NCI-H2107 treated with DMSO at 0.1 percent for 48 hours (cell line): ENCODE results near the gene EPHA10.
"Not testable (repeated sequence)": the region's sequence is repeated elsewhere in the genome, so short reads cannot be mapped to it uniquely, and the experiment has no call there.

ENCODE experiments used
- DNase-seq: peaks from one replicate; lab custom pipeline; 2025; ENCODE audit not compliant: unreplicated experiment; lab: John Stamatoyannopoulos, UW

EPHA10 gene

DNA sequence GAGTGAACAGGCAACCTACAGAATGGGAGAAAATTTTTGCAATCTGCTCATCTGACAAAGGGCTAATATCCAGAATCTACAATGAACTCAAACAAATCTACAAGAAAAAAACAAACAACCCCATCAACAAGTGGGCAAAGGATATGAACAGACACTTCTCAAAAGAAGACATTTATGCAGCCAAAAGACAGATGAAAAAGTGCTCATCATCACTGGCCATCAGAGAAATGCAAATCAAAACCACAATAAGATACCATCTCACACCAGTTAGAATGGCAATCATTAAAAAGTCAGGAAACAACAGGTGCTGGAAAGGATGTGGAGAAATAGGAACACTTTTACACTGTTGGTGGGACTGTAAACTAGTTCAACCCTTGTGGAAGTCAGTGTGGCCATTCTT, 6.5 kb upstream of the EPHA10 start:
- not testable (repeated sequence) for DNase-seq

DNA sequence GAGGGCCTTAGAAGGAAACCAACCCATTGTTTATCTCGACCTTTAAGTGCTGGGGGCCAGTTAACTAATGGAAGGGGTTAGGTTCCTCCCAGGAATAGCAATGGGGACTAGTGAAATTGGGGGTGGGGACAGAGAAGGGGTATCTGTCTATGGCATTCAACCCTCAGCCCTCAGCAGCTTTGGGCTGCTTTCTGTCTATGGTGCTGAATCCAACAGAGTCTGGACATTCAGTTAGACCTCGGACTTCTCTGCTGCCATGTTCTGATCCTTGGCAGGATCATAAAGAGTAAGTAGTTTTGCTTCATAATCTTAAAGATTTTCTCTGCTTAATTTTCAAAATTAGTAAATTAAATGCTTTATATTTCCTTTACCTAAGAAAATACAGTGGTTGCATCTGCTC, 2.6 kb upstream of the EPHA10 start:
- DNase-seq = no peak

DNA sequence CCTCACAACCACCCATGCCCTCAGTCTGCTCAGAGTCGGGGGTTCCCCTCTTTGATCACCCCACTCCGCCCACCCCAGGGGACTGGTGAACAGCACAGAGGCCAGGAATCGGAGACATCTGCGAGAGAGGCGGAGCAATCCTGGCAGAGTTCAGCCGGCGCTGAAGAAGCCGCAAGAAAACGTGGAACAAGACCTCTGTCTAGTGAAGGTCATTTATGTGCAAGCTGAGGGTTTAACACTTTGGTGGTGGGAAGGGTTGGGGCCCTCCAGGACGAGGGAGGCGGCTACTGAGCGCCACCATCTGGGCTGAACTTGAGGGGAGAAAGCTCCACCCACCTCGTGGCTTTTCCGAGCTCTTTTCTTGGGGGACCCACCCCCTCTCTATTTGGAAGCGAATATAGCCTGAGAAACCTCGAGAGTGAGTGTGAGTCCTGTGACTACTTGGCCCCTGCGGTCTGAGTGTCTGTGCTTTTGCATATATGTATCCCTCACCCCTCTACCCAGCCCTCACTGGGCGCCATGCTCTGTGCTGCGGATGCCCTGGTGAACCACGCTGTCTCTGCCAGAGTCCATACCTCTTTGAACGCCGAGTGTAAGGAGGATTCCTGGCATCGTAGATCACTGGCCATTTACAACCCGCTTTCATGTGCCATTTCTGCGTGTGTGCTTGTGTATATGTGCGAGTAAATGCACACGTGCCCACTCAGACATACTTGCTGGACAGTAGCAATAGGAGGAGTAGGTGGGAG, 1.2 kb upstream of the EPHA10 start:
- no peak for DNase-seq

DNA sequence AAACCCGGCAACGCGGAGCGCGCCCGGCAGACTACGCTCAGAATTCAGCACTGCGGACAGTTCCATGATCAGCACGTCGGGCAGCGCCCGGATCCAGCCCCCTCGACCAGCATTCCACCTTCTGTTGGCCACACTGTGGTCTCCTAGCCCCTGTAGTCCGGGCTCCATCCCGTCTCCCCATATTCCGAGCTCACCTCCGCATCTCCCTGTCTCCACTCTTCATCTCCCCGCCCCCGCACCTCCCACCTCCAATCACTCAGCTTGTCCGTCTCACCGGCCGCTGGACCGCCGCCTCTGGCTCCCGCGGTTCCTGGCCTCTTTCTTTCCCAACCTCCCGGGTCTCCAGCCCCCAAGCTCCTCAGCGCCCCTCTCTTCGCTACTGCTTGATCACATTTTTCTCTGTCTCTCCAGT, 500 bp downstream of the EPHA10 start:
- DNase-seq = no peak

DNA sequence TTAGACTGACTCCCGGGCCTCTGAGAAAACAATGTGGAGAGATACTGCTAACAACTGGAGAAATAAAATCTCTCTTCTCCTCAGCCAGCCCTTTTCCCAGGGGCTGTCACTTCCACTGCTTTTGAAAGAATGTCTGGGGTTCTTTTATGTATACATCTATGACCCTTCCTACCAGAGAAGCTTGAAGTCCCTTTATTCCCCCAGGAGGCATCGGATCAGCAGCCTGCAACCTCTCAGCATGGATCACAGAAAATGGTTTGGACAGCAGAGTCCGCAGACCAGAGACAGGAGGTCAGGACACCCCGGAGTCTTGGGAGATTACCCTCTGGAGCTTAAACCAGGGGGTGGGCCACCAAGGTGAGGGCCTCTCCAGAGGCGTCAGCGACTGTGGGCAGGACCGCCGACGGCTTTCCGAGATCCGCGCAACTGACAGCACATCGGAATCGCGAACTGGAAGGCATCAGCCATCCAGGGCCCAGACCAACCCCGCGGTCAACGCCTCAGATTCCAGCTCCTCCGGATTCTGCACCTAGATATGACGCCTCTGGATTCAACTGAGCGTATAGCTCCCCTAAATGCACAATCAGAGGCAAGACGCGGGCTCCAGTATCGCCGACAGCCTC, 1.0 kb downstream of the EPHA10 start:
- DNase-seq = no peak

DNA sequence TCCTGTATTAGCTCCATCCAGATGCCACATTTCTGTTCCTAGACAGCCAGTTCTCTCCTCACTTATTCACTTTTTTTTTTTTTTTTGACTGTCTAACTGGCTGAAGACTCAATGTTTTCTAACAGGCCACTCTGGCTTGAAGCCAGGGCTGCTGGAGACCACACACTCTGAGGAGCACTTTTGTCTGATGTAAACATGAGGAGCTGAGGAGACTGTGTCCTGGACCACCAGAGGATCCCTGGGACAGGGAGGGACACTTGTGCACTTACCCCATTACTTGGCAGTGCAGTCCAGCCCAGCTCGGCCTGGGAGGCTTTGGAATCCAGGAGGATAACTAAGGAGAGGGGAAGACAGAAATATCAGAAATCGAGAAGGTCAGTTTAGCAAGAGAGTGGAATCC, 2.4 kb downstream of the EPHA10 start:
- no peak for DNase-seq

DNA sequence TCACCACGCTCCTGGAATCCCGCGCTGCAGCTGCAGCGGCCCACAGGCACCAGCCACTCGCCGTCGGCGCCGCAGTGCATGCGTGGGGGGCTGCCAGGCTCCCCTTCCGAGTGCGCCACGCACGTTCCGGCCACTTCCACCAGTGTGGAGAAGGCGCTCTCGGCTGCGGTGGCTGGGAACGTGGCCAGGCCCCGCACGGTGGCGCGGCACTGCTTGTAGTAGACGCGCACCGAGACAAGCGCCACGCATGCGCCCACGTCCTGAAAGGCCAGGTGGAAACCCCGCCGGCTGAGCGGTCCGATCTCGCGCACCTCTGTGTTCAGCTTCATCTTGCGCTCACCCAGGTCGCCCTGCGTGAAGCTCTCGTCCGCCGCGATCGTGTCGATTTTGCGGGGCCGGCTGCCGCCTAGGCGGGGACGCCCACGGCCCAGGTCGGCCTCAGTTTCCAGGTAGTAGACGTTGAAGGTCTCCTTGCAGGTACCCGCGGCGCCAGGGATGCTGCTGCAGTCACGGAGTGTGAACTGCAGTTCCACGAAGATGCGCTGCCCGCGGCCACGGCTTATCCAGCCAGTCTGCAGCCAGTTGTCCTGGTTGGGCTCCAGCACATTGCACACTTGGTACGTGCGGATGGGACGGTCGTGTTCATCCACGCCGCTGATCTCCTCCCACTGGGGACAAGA, 3.4 kb downstream of the EPHA10 start:
- no peak for DNase-seq

DNA sequence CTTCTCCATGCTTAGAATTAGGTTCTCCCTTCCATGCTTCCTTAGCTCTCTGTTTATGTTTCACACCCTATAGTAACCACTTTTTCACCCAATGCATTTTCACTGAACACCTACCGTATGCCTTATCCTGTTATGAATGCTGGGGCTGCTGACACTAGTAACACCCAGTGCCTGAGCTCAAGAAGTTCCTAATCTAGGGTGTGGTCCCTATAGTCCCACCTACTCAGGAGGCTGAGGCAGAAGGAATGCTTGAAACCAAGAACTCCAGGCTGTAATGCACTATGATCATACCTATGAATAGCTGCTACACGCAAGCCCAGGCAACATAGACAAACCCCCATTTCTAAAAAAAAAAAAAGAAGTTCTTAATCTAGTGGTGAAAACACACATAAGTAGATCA, 5.5 kb downstream of the EPHA10 start:
- DNase-seq = no peak

DNA sequence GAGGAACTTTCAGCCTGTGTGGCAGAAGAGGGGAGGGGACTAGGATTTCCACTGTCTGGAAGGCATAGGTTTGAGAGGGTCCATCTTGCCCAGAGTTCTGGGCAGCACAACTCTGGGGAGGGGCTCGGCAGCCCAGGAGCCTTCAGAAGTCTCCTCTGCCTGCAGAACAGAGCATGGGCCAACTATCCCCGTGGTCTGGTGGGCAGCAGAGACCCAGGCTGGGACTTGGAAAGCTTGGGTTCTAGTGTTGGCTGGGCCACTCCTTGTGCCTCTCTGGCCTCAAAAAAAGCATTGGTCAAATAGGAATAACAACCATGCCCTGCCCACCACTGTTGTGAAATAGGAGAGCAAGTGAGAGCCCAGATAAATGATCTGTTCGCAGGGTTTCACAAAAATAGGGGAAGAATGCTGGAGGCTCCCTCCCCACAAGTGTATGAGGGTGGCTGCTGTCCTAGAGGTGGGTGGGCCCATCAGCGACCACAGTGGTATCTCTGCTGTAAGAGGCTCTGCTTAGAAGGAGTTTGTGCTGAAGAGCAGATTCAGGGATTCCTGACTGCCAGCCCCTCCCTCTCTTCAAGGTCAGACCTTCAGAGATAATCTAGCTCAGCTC, 8.9 kb downstream of the EPHA10 start:
- no peak for DNase-seq

DNA sequence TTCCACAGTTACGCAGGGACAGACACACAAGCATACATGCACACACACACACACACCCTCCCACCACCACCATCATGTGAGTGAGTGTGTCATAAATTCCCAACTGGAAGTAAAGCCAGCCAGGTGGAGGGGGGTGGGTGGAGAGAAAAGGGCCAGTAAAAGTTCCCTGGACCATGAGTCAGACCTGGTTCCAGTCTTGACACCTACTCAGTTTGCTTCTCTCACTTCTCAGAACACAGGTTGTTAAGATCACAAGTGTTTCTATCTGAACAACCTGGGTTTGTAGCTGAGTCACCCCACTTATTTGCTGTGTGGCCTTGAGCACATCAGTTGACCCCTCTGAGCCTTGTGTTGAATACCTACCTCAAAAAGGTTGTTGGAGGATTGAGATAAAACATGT, 9.6 kb downstream of the EPHA10 start:
- DNase-seq = no peak

DNA sequence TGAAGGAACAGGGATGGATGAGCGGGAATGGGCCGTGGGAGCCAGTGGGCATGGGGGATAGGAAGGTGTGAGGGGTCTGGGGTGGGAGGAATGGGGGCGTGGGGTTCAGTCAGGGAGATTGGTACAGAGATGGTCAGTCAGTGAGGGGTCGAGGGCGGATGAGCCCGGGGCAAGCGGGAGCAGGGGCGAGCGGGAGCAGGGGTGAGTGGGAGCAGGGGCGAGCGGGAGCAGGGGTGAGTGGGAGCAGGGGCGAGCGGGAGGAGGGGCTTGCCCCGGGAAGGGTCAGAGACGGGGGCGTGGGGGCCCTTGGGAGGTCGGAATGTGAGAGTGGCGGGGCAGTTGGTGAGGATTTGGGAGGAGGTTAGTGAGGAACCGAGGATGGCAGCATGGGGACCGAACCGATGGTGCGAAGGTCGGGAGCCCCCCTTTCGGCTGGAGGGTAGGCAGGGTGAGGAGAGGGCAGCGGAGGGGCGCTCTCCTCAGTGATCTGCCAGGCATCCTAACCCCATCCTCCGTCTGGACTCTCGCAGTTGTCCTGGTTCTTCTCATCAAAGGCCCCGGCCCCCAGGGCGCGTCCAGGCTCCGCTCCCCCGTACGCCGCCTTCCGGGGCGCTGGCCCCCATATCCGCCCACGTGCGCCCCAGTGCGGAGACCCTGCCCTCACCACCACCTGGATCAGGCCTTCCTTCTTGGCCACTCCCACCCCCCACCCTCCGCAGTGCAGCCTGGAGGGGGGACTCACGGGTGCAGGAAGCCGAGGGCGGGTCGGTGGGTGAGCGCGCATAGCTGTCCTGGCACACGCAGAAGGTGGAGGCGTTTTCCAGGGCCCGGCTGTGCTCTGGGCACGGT, 11.2 kb downstream of the EPHA10 start:
- DNase-seq = no peak

DNA sequence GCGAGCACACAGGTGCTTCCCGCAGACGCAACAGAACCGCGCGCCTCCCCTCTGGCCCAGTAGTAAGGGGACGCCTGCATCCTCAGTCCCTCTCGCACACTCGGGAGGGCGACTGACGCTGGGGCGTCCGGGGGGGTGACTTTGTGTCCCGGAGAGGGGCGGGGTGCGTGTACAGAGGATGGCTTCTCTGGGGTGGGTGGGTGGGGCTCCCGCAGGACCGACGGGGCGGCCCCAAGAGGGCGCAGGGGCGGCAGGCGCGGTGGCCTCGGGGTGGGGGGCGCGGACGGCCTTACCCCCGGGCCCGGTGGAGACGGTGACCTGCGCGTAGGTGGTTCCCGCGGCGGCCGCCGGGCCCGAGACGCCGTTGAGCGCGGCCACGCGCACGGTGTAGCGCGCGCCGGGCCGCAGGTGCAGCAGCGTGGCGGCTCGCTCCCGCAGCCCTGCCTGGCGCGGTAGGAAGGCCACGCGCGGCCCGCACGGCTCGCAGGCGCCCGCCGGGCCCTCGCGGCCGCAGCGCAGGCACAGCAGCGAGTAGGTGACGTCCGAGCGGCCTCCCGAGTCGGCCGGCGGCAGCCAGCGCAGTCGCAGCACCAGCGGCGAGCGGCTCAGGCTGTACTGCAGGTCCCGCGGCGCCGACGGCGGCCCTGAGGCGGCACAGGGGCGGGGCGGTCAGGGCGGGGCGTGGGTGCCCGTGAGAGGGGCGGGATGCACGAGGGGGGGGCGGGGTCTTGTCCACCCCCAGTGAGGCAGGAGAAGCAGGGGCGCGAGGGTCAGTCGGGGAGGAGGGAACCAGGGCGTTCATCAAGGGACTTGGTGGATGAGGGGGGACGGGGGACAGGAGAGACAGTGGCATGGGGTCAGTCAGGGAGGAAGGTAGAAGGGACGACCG, 12.1 kb downstream of the EPHA10 start:
- no peak for DNase-seq

DNA sequence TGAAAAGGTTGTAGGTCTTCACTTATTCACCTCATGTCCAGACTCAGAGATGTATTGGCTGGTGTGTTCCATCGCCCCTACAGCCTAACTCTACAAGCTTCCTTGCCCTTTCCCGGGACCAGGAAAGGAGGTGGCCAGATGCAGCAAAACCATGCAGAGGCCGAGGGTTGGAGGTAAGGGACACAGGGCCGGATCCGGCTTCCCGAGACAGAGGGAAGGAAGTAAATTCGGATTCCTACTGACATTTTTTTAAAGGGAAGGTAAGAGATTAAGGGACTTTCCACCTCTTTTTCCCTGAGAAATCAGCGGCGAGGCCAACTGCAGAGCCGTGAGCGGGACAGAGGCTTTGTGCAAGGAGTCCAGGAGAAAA, 12.7 kb downstream of the EPHA10 start:
- no peak for DNase-seq

DNA sequence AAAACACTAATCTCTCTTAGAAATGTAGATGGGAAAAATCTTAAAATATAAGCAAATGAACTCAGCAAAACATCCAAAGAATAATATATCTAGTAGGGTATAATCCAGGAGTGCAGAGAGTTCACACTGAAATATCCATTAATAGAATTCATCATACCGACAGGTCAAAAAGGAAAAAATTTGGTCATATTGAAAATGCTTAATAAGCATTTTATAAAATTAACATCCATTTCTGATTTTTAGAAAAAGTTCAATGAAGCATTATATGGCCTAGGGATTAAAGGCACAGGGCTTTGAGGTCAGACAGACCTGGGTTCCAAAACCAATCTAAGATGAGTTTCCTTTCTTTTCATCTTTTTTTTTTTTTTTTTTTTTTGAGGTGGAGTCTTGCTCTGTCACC, 16.4 kb downstream of the EPHA10 start:
- DNase-seq = no peak

DNA sequence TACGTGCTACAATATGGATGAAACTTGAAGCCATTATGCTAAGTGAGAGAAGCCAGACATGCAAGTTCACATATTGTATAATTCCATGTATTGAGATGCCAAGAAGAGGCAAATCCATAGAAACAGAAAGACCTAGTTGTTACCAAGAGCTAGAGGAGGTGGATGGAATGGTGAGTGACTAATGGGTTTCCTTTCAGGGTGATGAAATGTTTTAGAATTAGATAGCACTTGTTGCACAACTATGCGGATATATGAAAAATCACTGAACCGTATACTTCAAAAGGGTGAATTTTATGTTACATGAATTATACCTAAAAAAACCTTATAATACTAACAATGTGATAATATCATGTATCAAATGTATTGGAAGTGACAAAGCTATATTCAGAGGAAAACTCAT, 18.1 kb downstream of the EPHA10 start:
- DNase-seq = no peak

DNA sequence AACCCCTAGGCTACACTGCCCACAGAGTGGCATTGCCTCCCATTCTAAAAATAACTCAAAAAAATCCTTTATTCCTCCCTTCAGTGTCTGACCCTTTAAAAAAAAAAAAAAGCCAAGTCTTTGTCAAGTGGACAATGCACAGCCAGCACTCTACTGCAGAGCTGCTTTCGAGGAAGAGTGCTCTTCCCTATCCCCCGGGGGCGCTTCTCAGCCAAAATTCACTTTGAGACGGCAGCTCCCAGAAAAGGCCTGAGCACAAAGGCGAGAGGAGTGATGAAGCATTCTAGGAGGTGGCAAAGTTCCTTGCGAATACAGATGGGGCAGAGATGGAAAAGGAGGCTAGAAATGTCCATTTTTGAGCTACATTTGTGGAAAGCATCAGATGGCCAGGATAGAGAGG, 23.3 kb downstream of the EPHA10 start:
- no peak for DNase-seq

DNA sequence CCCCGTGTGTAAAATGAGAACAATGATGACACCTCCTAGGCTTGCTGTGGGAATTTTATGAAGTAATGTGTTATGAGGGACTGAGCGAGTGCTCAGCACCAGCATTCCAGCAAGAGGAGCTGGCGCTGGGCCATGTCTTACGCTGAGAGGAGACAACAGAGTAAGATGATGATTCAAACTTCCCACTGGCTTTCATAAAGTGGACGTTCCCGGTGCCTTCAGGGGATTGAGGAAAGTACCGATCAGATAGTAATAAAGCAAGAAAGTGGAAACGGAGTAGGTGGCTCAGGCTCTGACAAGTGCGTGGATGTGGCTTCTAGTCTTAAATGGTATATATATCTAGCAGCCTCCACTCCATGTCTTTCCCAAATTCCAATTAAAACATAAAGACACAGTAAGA, 23.8 kb downstream of the EPHA10 start:
- no peak for DNase-seq

DNA sequence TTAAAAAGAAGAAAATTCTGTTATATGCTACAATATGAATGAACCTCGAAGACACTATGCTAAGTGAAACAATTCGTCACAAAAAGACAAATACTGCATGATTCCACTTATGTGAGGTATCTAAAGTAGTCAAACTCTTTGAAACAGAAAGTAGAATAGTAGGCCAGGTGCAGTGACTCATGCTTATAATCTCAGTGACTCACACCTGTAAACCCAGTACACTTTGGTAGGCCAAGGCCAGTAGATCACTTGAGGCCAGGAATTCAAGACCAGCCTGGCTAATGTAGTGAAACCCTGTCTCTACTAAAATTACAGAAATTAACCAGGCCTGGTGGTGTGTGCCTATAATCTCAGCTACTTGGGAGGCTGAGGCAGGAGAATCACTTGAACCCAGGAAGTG, 25.7 kb downstream of the EPHA10 start:
- no peak for DNase-seq

DNA sequence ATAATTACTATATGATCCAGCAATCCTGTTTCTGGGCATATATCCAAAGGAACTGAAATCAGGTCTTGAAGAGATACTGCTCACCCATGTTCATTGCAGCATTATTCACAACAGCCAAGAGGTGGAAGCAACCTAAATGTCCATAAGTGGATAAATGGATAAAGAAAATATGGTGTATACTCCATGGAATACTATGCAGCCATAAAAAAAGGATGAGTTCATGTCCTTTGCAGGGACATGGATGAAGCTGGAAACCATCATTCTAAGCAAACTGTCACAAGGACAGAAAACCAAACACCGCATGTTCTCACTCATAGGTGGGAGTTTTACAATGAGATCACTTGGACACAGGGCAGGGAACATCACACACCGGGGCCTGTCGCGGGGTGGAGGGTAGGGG, 26.3 kb downstream of the EPHA10 start:
- DNase-seq = not testable (repeated sequence)

DNA sequence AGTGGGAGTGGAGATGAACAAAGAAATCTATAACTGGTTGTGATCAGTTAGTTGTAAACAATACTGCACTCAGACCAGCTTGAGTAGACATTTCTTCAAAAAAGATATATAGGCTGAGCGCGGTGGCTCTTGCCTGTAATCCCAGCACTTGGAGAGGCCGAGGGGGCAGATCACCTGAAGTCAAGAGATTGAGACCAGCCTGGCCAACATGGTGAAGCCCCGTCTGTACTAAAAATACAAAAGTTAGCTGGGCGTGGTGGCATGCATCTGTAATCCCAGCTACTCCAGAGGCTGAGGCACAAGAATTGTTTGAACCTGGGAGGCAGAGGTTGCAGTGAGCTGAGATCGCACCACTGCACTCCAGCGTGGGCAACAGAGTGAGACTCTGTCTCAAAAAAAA, 26.9 kb downstream of the EPHA10 start:
- not testable (repeated sequence) for DNase-seq
